Upper lobe of right lung (tissue), 1 donor: ENCODE measurements around the gene COX10. TPM values are rescaled to one million over a fixed set of nuclear protein-coding genes. Genes with fewer than 3 reads are reported as not detected.

Experiments used
- ATAC-seq: fragments of 200-7000 bp; cut with Tn5 transposase; one replicate; pipeline ENCODE4 v1.9.1; 2020; ENCODE audit warnings: mild to moderate bottlenecking, moderate library complexity
- DNase-seq: peaks from one replicate; pipeline ENCODE4 v3.0.0-alpha.2; 2020
- H3K27ac ChIP-seq: fragments of 200-600 bp; one replicate; pipeline ENCODE4 v1.8.0; 2022
- H3K27me3 ChIP-seq: fragments of 200-600 bp; one replicate; pipeline ENCODE4 v1.8.0; 2022; ENCODE audit warnings: mild to moderate bottlenecking
- H3K36me3 ChIP-seq: fragments of 200-600 bp; one replicate; pipeline ENCODE4 v1.8.0; 2022
- H3K4me1 ChIP-seq: fragments of 200-600 bp; one replicate; pipeline ENCODE4 v1.8.0; 2022
- H3K4me3 ChIP-seq: fragments of 200-600 bp; one replicate; pipeline ENCODE4 v1.8.0; 2022; ENCODE audit warnings: mild to moderate bottlenecking
- H3K9me3 ChIP-seq: fragments of 200-600 bp; one replicate; pipeline ENCODE4 v1.8.0; 2022
- CTCF ChIP-seq: fragments of 200-600 bp; IDR thresholded peaks from one replicate; pipeline ENCODE4 v1.8.0; 2022; ENCODE audit warnings: antibody characterized with exemption
- intact Hi-C: fragments of 100-400 bp; cut with DNase I; formaldehyde crosslinking; loops from one replicate; pipeline ENCODE4 v1.11.0; 2022
- total RNA-seq: library from RNA; stranded (reverse); fragmentation: NEBNext Ultra II Directional; extraction: Animal tissue kit (Norgen Biotek cat#: 25700); gene quantifications from one replicate; pipeline ENCODE4 v1.2.1, GENCODE V29; 2021
- donor health status: DM: no; HTN: yes; CAD: no; lungs with severe emphysema.

COX10 gene
- total RNA-seq, 1 donor from 2014 or later: 13.5 TPM

GRCh38 chr17:14123619-14124278 lies 54.4 kb downstream of the COX10 start:
- no peak for TF ChIP-seq CTCF
- Histone ChIP-seq H3K27ac (no peak overlapping the region), H3K4me3 (no peak overlapping the region), H3K9me3 (no peaks in the 10 kb centered on the region), H3K4me1 (no peaks in the 10 kb centered on the region), H3K27me3 (no peaks in the 10 kb centered on the region), H3K36me3 (no peaks in the 10 kb centered on the region)
- DNase-seq (no peak), ATAC-seq (no peak)
- intact Hi-C loops: no loop called here

- Histone ChIP-seq H3K9me3 (no peaks in the 10 kb centered on the region), H3K36me3 (no peaks in the 10 kb centered on the region), H3K4me1 (no peaks in the 10 kb centered on the region), H3K4me3 (no peak overlapping the region), H3K27ac (no peak overlapping the region), H3K27me3 (no peaks in the 10 kb centered on the region)
- ATAC-seq (no peak), DNase-seq (no peak)
- TF ChIP-seq CTCF: no peak
- intact Hi-C loops: no loop called here
These were observed 55.5 kb downstream of the COX10 start for GRCh38 chr17:14124854-14125253.

- Histone ChIP-seq H3K9me3 (no peaks in the 10 kb centered on the region), H3K27me3 (no peaks in the 10 kb centered on the region), H3K27ac (no peak overlapping the region), H3K36me3 (no peaks in the 10 kb centered on the region), H3K4me3 (no peak overlapping the region), H3K4me1 (no peaks in the 10 kb centered on the region)
- TF ChIP-seq CTCF: no peak
- intact Hi-C loops: no loop called here
- ATAC-seq (no peak), DNase-seq (no peak)
These were observed 56.3 kb downstream of the COX10 start for GRCh38 chr17:14125518-14126137.

- Histone ChIP-seq H3K9me3 (no peaks in the 10 kb centered on the region), H3K27me3 (no peaks in the 10 kb centered on the region), H3K4me3 (no peak overlapping the region), H3K36me3 (no peaks in the 10 kb centered on the region), H3K4me1 (no peaks in the 10 kb centered on the region), H3K27ac (no peak overlapping the region)
- no peak for ATAC-seq
- intact Hi-C loops: no loop called here
- DNase-seq: no peak
- no peak for TF ChIP-seq CTCF
These were observed 63.8 kb downstream of the COX10 start for GRCh38 chr17:14133104-14133503.

GRCh38 chr17:14134456-14134855 lies 65.2 kb downstream of the COX10 start:
- ATAC-seq (no peak), DNase-seq (no peak)
- H3K4me3 ChIP-seq: no peak overlapping the region
- intact Hi-C loops: no loop called here
- H3K27me3 ChIP-seq: no peaks in the 10 kb centered on the region
- H3K4me1 ChIP-seq: no peaks in the 10 kb centered on the region
- H3K27ac ChIP-seq: no peak overlapping the region
- no peaks in the 10 kb centered on the region for H3K36me3 ChIP-seq
- no peaks in the 10 kb centered on the region for H3K9me3 ChIP-seq
- TF ChIP-seq CTCF: no peak
